Adrenal gland (tissue), 12 donors: ENCODE data around the gene MAJIN. TPM values are rescaled to one million over a fixed set of nuclear protein-coding genes. Genes with fewer than 3 reads are reported as not detected.

ENCODE experiments used
- DNase-seq, 7 donors: peaks; one replicate each; pipeline ENCODE4 v3.0.0-alpha.2; 2019 to 2020
- H3K27ac ChIP-seq, 5 donors: fragments of 200-600 bp; sonication (generic) in 4 of 5; 1 replicate in 3 of 5; 2 replicates in 2 of 5; pipeline versions ENCODE4 v1.5.1 to v1.8.0; 2016 to 2020; ENCODE audit warnings: mild to moderate bottlenecking in 1 of 5
- H3K27me3 ChIP-seq: fragments of 200-600 bp; 2 replicates; pipeline ENCODE4 v1.8.0; 2021
- H3K36me3 ChIP-seq, 2 donors: fragments of 200-600 bp; replicated peaks in 1 of 2; 1 replicate in 1 of 2; 2 replicates in 1 of 2; pipeline versions ENCODE4 v1.5.1 to v1.8.0; 2018 to 2022
- H3K4me1 ChIP-seq, 2 donors: fragments of 200-600 bp; replicated peaks in 1 of 2; 1 replicate in 1 of 2; 2 replicates in 1 of 2; pipeline versions ENCODE4 v1.5.1 to v1.8.0; 2018 to 2021
- H3K4me3 ChIP-seq, 4 donors: fragments of 200-600 bp; sonication (generic) in 3 of 4; one replicate each; pipeline ENCODE4 v1.5.1; 2016 to 2018
- H3K9me3 ChIP-seq, 3 donors: fragments of 200-600 bp; sonication (generic) in 1 of 3; replicated peaks in 1 of 3; 1 replicate in 2 of 3; 2 replicates in 1 of 3; pipeline versions ENCODE4 v1.5.1 to v1.8.0; 2016 to 2021
- POLR2A ChIP-seq, 2 donors: fragments of 450-650 bp; IDR thresholded peaks; one replicate each; pipeline ENCODE4 v1.6.1; 2017; ENCODE audit warnings: antibody characterized with exemption in 2 of 2, mild to moderate bottlenecking in 2 of 2, moderate library complexity in 1 of 2
- WGBS, 4 donors: extraction: QIAGEN DNeasy Blood & Tissue Kit in 2 of 4; methylation state at CpG; one replicate each; pipeline versions ENCODE4 v1.1.5 to v1.1.7; 2013 to 2017; 5-methylcytosine and 5-hydroxymethylcytosine counted together
- intact Hi-C, 2 donors: fragments of 100-400 bp; cut with DNase I; formaldehyde crosslinking; loops; one replicate each; pipeline versions ENCODE4 v1.14.1 to v1.15.0; 2022 to 2023
- polyA plus RNA-seq, 3 donors: library from polyadenylated mRNA; stranded (reverse); fragments of 200-250 nt in 2 of 3; fragments of 350-450 nt in 1 of 3; fragmentation: Illumina TruSeq in 1 of 3; extraction: RNeasy Lipid Tissue Mini Kit (QIAGEN cat#74804) in 1 of 3; gene quantifications; one replicate each; pipeline ENCODE4 v1.2.3, GENCODE V29; 2013 to 2014
- total RNA-seq, 9 donors: library from RNA; depleted of rRNA in 4 of 9; stranded (reverse); fragments of >200 nt in 4 of 9; fragments of 120-200 nt in 1 of 9; fragmentation: NEBNext Ultra II Directional in 1 of 9; extraction: Animal tissue kit (Norgen Biotek cat#: 25700) in 1 of 9; gene quantifications; one replicate each; pipeline versions ENCODE4 v1.1.0 to v1.2.4, GENCODE V29; 2013 to 2023
- TF ChIP-seq, protein P1 (sequence below), 6 experiments: fragments of 450-650 bp in 4 of 6; fragments of 200-600 bp in 2 of 6; sonication (generic) in 1 of 6; IDR thresholded peaks; 1 replicate in 5 of 6; 2 replicates in 1 of 6; pipeline versions ENCODE4 v1.5.1 to v1.8.0; 2016 to 2021; ENCODE audit warnings: antibody characterized with exemption in 6 of 6, mild to moderate bottlenecking in 2 of 6, moderate library complexity in 1 of 6
- donor health status: healthy with polysubstance abuse.
- donor health status: Bipolar disorder and iron deficiency.
- donor health status: DM: yes; HTN: yes; CAD: no.
- donor health status: DM: no; HTN: no; CAD: no.
- donor health status: DM: no; HTN: no; CAD: no.
- donor health status: DM: yes; HTN: yes; CAD: no.

Gene MAJIN
- total and polyA plus RNA-seq, 12 donors = 0.24 to 0.29 TPM; not detected in 10

DNA sequence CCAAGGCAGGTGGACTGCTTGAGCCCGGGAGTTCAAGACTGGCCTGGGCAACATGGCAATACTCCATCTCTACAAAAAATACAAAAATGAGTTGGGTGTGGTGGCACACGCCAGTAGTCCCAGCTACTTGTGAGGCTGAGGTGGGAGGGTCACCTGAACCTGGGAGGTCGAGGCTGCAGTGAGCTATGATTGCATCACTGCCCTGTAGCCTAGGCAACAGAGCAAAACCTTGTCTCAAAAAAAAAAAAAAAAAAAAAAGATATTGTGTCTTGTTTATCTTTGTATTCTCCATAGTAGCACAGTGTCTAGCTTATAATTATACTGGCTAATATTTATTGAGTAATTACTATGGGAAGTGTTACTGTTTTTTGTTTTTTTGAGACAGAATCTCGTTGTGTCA lies 20.4 kb downstream of the MAJIN start:
- no peaks in the 10 kb centered on the region for H3K36me3 ChIP-seq
- H3K27me3 ChIP-seq = no peaks in the 10 kb centered on the region
- H3K27ac ChIP-seq = no peak overlapping the region
- no peak overlapping the region for H3K4me3 ChIP-seq
- no peaks in the 10 kb centered on the region for H3K4me1 ChIP-seq
- WGBS, 4 donors = 49 to 66% (median 64%) methylated on average over 4 of the region's 4 CpGs
- DNase-seq = no peak
- H3K9me3 ChIP-seq = no peaks in the 10 kb centered on the region
- TF ChIP-seq POLR2A (IDR thresholded peaks at IDR 0.05) = no peak
- TF ChIP-seq, protein P1, sequence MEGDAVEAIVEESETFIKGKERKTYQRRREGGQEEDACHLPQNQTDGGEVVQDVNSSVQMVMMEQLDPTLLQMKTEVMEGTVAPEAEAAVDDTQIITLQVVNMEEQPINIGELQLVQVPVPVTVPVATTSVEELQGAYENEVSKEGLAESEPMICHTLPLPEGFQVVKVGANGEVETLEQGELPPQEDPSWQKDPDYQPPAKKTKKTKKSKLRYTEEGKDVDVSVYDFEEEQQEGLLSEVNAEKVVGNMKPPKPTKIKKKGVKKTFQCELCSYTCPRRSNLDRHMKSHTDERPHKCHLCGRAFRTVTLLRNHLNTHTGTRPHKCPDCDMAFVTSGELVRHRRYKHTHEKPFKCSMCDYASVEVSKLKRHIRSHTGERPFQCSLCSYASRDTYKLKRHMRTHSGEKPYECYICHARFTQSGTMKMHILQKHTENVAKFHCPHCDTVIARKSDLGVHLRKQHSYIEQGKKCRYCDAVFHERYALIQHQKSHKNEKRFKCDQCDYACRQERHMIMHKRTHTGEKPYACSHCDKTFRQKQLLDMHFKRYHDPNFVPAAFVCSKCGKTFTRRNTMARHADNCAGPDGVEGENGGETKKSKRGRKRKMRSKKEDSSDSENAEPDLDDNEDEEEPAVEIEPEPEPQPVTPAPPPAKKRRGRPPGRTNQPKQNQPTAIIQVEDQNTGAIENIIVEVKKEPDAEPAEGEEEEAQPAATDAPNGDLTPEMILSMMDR (IDR thresholded peaks at IDR 0.05) = no peak
- intact Hi-C loops = no loop called here

DNA sequence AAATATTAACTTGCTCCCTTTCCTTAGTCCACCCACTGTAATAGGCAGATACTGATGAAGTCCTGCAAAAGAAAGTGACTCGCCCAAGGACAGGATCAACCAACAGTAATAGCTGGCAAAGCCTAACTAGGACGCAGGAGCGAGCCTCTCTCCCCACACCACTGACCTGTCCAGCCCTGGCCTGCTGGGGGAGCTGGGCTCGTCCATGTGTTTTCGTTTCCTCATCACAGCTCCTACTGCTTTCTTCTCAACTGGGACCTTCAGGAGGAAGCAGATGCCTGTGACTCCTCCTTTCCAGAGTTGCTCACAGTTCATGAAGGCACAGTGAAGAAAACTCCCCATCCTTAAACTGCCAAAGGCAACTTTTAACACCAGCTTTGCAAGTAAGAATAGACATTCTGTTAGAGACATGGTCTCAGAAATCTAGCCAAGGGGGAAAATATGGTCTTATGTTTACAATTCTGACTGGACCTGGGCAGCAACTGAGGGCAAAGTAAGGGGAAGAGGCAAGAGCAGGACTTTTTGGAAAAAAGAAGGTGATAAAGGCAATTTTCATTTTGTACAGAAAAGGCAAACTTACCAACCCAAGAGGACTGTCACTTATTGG lies 24.6 kb downstream of the MAJIN start:
- Histone ChIP-seq H3K4me1 (no peaks in the 10 kb centered on the region), H3K9me3 (no peaks in the 10 kb centered on the region), H3K36me3 (no peaks in the 10 kb centered on the region), H3K27me3 (peaks cover 4% of the 10 kb centered on the region), H3K27ac (no peak overlapping the region), H3K4me3 (no peak overlapping the region)
- TF ChIP-seq POLR2A (IDR thresholded peaks at IDR 0.05) = no peak
- TF ChIP-seq, protein P1 (IDR thresholded peaks at IDR 0.05) = no peak
- 22 to 39% (median 31%) methylated on average over 4 to 5 of the region's 5 CpGs for whole genome bisulfite sequencing, 4 donors
- intact Hi-C loops = no loop called here
- peak in 1 of 7 donors; percentile 22 for DNase-seq

DNA sequence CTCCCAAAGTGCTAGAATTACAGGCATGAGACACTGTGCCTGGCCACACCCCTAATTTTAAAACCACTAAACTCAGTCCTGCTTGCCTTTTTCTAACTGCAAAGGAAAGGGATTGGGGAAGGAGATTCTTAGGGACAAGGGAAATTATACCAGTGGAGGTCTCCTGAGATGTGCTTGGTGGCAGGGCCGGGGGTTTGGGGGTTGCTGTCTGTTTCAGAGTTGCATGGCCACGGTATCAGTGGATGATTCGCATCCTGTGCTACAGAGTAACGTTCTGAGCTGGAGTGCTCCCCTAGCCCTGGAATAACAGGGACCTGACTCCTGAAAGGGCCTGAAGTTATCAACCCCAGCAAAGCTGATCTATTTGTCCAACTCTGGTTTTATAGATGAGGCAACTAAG lies 35.4 kb downstream of the MAJIN start:
- intact Hi-C loops = loop anchor here in 1 of 2 donors (10.0 kb wide), 1 partner anchor 58 kb away; the partner anchor contains the start of gene BATF2
- H3K27ac ChIP-seq = no peak overlapping the region
- no peaks in the 10 kb centered on the region for H3K9me3 ChIP-seq
- H3K36me3 ChIP-seq = peaks cover 0 to 26% of the 10 kb centered on the region in 2 donors
- 65 to 80% (median 73%) methylated on average over 4 of the region's 4 CpGs for WGBS, 4 donors
- no peaks in the 10 kb centered on the region for H3K4me1 ChIP-seq
- no peak for TF ChIP-seq POLR2A (IDR thresholded peaks at IDR 0.05)
- TF ChIP-seq, protein P1 (IDR thresholded peaks at IDR 0.05) = no peak
- DNase-seq = no peak
- no peak overlapping the region for H3K4me3 ChIP-seq
- H3K27me3 ChIP-seq = no peaks in the 10 kb centered on the region

DNA sequence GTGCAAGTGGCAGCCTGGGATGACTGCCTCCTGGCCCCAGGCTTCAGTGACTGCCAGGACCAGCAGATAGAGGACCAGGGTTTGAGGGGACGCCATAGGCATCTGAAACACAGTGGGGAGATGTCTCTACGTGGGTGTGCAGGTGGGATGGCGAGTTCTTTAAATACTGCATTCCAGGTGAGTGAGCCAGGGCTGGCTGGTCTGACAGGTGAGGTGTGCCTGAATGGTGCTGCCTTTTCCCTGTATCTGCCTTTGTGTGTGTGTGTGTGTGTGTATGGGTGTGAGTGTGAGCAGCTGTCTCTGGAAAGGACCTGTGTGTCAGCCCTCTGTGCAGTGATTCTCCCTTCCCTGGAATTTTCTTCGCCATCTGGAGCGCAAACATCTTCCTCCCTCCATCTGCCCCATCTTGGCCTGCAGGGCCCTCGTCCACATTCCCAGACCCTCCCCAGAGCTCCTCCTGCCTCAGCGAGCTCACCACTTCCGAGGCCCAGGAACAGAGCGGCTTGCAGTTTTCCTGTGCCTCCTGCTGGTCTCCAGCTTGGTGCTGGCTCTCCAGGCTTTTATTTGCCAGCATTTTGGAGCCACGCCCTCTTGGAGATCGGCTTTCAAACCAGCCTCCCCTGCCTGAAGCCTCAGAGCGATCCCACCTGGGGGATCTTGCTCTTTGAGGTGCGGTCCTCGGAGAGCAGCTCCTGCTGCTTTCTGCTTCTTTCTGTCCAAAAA lies 36.4 kb downstream of the MAJIN start, which contains the start of gene GPHA2:
TSS of gene GPHA2 (minus strand) at position 535 of the 723 bp plus-strand sequence. CDS start at position 102, 433 bp downstream.
- 67 to 81% (median 78%) methylated on average over 12 to 14 of the region's 14 CpGs for WGBS, 4 donors
- Histone ChIP-seq H3K4me3 (no peak within 1 kb of the TSS), H3K27ac (no peak within 1 kb of the TSS), H3K36me3 (peaks cover 0 to 36% of the 10 kb centered on the region in 2 donors), H3K27me3 (no peaks in the 10 kb centered on the region), H3K9me3 (no peaks in the 10 kb centered on the region), H3K4me1 (no peaks in the 10 kb centered on the region)
- intact Hi-C loops = loop anchor here in 1 of 2 donors (10.0 kb wide), 1 partner anchor 59 kb away; the partner anchor contains the start of gene BATF2
- no peak for DNase-seq
- TF ChIP-seq, protein P1 (IDR thresholded peaks at IDR 0.05) = no peak
- TF ChIP-seq POLR2A (IDR thresholded peaks at IDR 0.05) = no peak
